A549 treated with AZD9567 at 1 μM for 4 hours (cell line): ENCODE measurements around the gene COL21A1. TPM values are rescaled to one million over a fixed set of nuclear protein-coding genes. Genes with fewer than 3 reads are reported as not detected.

Experiments used
- total RNA-seq: library from RNA; stranded (reverse); fragments of 200-300 nt; extraction: Qiagen RNA extraction; gene quantifications from 5 replicates; pipeline ENCODE4 v1.2.3, GENCODE V29; 2022; ENCODE audit not compliant: insufficient read depth

The COL21A1 gene
- total RNA-seq = 0.51 to 2.0 TPM (median 0.58 TPM) in 4 of 5 replicates, not detected in the other

GRCh38 chr6:56246881-56247653 lies at the start of gene COL21A1:
Gene COL21A1 (minus strand): TSS chr6:56247580. CDS start chr6:56182618, 64,962 bp downstream.

